Hepatocyte (in vitro differentiated cells): ENCODE data around the gene TMEM164. TPM values are rescaled to one million over a fixed set of nuclear protein-coding genes. Genes with fewer than 3 reads are reported as not detected.

Experiments used
- DNase-seq: peaks from one replicate; pipeline ENCODE4 v3.0.0-alpha.2; 2016; ENCODE audit warnings: low spot score
- H2AFZ ChIP-seq: fragments of 200-600 bp; sonication (generic); 2 replicates; pipeline ENCODE4 v1.6.0; 2016; ENCODE audit warnings: antibody characterized with exemption, mild to moderate bottlenecking
- H3K27ac ChIP-seq: fragments of 200-600 bp; sonication (generic); 2 replicates; pipeline ENCODE4 v1.5.1; 2016; ENCODE audit warnings: mild to moderate bottlenecking
- H3K27me3 ChIP-seq: fragments of 200-600 bp; sonication (generic); 2 replicates; pipeline ENCODE4 v1.6.1; 2016
- H3K36me3 ChIP-seq: fragments of 200-600 bp; sonication (generic); replicated peaks from 2 replicates; pipeline ENCODE4 v1.5.1; 2016; ENCODE audit warnings: low read depth; ENCODE audit not compliant: insufficient read depth
- H3K4me1 ChIP-seq: fragments of 200-600 bp; sonication (generic); 2 replicates; pipeline ENCODE4 v1.5.1; 2016; ENCODE audit warnings: mild to moderate bottlenecking, moderate library complexity; ENCODE audit not compliant: insufficient read depth
- H3K4me2 ChIP-seq: fragments of 200-600 bp; sonication (generic); 2 replicates; pipeline ENCODE4 v1.6.0; 2016
- H3K4me3 ChIP-seq: fragments of 200-600 bp; sonication (generic); 2 replicates; pipeline ENCODE4 v1.5.1; 2016; ENCODE audit warnings: mild to moderate bottlenecking
- H3K79me2 ChIP-seq: fragments of 200-600 bp; sonication (generic); 2 replicates; pipeline ENCODE4 v1.6.0; 2017; ENCODE audit warnings: mild to moderate bottlenecking
- H3K9me2 ChIP-seq: fragments of 200-600 bp; sonication (generic); replicated peaks from 2 replicates; pipeline ENCODE4 v1.6.0; 2017; ENCODE audit warnings: mild to moderate bottlenecking; ENCODE audit not compliant: insufficient read depth
- H3K9me3 ChIP-seq: fragments of 200-600 bp; sonication (generic); 2 replicates; pipeline ENCODE4 v1.5.1; 2016; ENCODE audit warnings: low read depth, mild to moderate bottlenecking
- H4K20me1 ChIP-seq: fragments of 200-600 bp; sonication (generic); 2 replicates; pipeline ENCODE4 v1.6.0; 2016; ENCODE audit warnings: mild to moderate bottlenecking; ENCODE audit not compliant: insufficient read depth, poor library complexity, severe bottlenecking
- CTCF ChIP-seq: fragments of 200-600 bp; sonication (generic); IDR thresholded peaks from 2 replicates; pipeline ENCODE4 v1.5.1; 2016; ENCODE audit warnings: antibody characterized with exemption, mild to moderate bottlenecking; ENCODE audit not compliant: poor library complexity
- EZH2 ChIP-seq: fragments of 200-600 bp; sonication (generic); IDR thresholded peaks from 2 replicates; pipeline ENCODE4 v1.6.1; 2016; ENCODE audit warnings: antibody characterized with exemption, mild to moderate bottlenecking, borderline replicate concordance
- EZH2phosphoT487 ChIP-seq: fragments of 200-600 bp; sonication (generic); IDR thresholded peaks from one replicate; pipeline ENCODE4 v1.6.1; 2018; ENCODE audit warnings: antibody characterized with exemption, mild to moderate bottlenecking, low read depth, moderate library complexity; ENCODE audit not compliant: unreplicated experiment, severe bottlenecking
- WGBS: methylation state at CpG from one replicate; pipeline ENCODE4 v1.1.6; 2016; ENCODE audit warnings: low lambda C conversion rate; ENCODE audit errors: missing lambda C conversion rate; 5-methylcytosine and 5-hydroxymethylcytosine counted together
- polyA plus RNA-seq: library from polyadenylated mRNA; unstranded; fragments of >200 nt; fragmentation: Nextera tagmentation; extraction: Ambion mirVana; gene quantifications from 2 replicates; pipeline ENCODE4 v1.2.1, GENCODE V29; 2016
- total RNA-seq: library from RNA; depleted of rRNA; stranded (reverse); fragments of >200 nt; gene quantifications from 2 replicates; pipeline ENCODE4 v1.2.3, GENCODE V29; 2014

Gene TMEM164
- total and polyA plus RNA-seq, 2 experiments from 2014 or later, result 5.4 to 34.2 TPM

DNA sequence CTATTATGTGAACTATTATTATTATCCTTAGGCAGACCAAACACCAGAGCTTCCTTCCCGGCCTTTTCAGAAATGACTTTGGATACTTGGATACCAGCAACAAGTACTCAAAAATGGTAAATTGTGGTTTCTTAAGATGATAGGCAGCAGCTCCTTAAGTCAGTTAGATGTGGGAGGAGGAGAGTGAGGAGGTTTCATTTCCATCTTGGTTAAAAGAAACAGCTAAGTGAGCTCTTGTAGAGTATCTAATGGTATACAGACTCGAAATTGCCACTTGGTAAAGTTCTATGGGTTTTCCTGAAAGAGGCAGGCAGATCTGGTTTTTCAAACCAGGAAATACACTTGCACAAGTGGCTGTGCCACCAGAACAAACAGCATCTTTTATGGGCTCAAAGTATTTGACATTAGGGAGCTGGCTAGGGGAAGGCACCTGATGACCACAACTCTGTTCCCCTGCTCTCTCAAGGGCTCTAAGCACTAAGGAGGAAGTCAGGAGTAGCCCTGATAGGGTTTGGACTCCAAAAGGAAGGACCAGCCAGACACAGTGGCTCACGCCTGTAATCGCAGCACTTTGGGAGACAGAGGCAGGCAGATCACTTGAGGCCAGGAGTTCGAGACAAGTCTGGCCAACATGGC is 130.9 kb downstream of the TMEM164 start:
- H3K4me1 ChIP-seq, result no peaks in the 10 kb centered on the region
- H4K20me1 ChIP-seq, result no peaks in the 10 kb centered on the region
- H3K9me2 ChIP-seq, result no peaks in the 10 kb centered on the region
- no peak overlapping the region for H3K27ac ChIP-seq
- DNase-seq, result no peak
- H3K4me3 ChIP-seq, result no peak overlapping the region
- 87% methylated on average over 5 of the region's 5 CpGs for WGBS
- TF ChIP-seq EZH2phosphoT487 (no peak), EZH2 (no peak), CTCF (no peak)
- no peaks in the 10 kb centered on the region for H3K79me2 ChIP-seq
- H3K9me3 ChIP-seq, result no peaks in the 10 kb centered on the region
- H3K4me2 ChIP-seq, result no peak overlapping the region
- no peaks in the 10 kb centered on the region for H3K36me3 ChIP-seq
- no peaks in the 10 kb centered on the region for H3K27me3 ChIP-seq
- no peak overlapping the region for H2AFZ ChIP-seq

- no peak for DNase-seq
- no peak overlapping the region for H3K4me3 ChIP-seq
- WGBS, result 95% methylated on average over 1 of the region's 1 CpG
Measured at GRCh38 chrX:110135618-110136017, 132.7 kb downstream of the TMEM164 start.

GRCh38 chrX:110136136-110136535 is 133.2 kb downstream of the TMEM164 start:
- H4K20me1 ChIP-seq, result no peaks in the 10 kb centered on the region
- H3K4me2 ChIP-seq, result no peak overlapping the region
- no peaks in the 10 kb centered on the region for H3K9me2 ChIP-seq
- H3K9me3 ChIP-seq, result no peaks in the 10 kb centered on the region
- DNase-seq, result no peak
- H3K4me3 ChIP-seq, result no peak overlapping the region
- H3K4me1 ChIP-seq, result no peaks in the 10 kb centered on the region
- WGBS, result 56% methylated on average over 4 of the region's 4 CpGs
- H3K36me3 ChIP-seq, result no peaks in the 10 kb centered on the region
- no peaks in the 10 kb centered on the region for H3K79me2 ChIP-seq
- no peak for TF ChIP-seq EZH2
- no peak for TF ChIP-seq CTCF
- no peak for TF ChIP-seq EZH2phosphoT487
- H3K27me3 ChIP-seq, result no peaks in the 10 kb centered on the region
- no peak overlapping the region for H3K27ac ChIP-seq
- H2AFZ ChIP-seq, result no peak overlapping the region

More at GRCh38 chrX:110135618-110136017, 132.7 kb downstream of the TMEM164 start:
- Histone ChIP-seq H3K79me2 (no peaks in the 10 kb centered on the region), H3K36me3 (no peaks in the 10 kb centered on the region), H3K9me2 (no peaks in the 10 kb centered on the region), H3K4me2 (no peak overlapping the region), H3K4me1 (no peaks in the 10 kb centered on the region), H2AFZ (no peak overlapping the region), H3K27me3 (no peaks in the 10 kb centered on the region), H4K20me1 (no peaks in the 10 kb centered on the region), H3K27ac (no peak overlapping the region), H3K9me3 (no peaks in the 10 kb centered on the region)
- TF ChIP-seq EZH2phosphoT487, result no peak
- no peak for TF ChIP-seq EZH2
- TF ChIP-seq CTCF, result no peak
